ENCODE results near the gene MAPK8.

GRCh38 chr10:48448796-48449195 is 142.3 kb downstream of the MAPK8 start:
- no peak for TF ChIP-seq CTCF (IDR thresholded peaks at IDR 0.05)
- no peak for TF ChIP-seq POLR2A (IDR thresholded peaks at IDR 0.05)
